HG03342 (cell line): ENCODE measurements around the gene MRPL55.

Experiments used
- ATAC-seq: cut with Tn5 transposase; IDR thresholded peaks from one replicate; pipeline ENCODE4 v1.9.1; 2021; ENCODE audit warnings: mild to moderate bottlenecking, moderate library complexity; ENCODE audit not compliant: unreplicated experiment

The MRPL55 gene

DNA sequence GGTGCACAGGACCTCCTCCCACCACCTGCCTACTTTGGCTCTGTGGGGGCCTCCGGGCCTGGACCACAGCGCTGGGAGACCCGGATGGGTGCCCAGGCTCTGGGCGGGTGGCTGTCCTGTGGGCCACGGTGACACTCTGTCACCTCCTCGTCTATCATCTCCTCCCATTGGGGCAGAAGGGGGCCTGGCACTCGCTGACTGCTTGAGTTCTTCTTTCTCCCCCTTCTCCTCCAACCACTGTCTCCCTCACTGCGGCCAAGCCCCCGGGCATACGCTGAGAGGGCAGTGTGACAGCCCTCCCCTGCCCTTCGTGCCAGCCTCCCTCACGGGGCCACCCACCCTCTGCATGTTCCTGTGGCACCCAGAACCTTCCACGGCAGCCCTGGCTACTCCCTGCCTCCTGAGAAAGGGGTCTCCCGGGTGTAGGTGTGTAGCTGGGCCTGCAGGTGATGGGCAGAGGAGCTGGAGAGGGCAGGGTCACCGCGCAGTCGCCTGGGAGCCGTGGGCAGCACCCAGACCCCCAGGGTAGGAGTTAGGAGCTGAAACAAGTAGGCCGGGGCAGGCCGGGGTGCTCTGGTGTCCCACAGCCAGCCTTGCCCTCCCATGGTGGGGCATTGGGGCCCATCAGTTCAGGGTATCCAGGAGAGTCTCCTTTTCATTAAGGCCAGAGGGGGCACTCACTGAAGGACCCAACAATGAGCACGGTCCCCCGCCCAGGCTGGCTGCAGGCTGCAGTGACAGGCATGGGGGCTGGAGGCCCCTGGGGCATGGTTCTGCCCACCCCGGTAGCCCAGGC is 35.8 kb downstream of the MRPL55 start:
- ATAC-seq: no peak

DNA sequence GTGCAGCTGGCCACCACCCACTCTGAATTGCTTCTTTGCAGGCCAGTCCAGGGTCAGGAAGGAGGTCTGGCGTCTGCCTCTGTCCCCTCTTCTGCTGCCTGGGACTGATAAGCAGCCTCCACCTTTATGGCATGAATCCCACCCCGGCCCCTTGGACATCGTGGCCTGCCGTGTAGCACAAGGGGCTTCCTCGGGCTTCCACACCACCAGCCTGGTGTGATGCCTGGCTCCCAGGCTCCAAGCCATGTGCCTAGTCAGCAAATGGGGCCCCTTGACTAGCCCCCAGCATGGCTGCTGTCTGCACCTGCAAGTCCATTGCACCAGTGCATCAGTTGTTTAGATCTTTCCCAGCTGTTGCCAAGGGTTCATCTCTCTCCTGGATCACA is 36.4 kb downstream of the MRPL55 start:
- no peak for ATAC-seq

DNA sequence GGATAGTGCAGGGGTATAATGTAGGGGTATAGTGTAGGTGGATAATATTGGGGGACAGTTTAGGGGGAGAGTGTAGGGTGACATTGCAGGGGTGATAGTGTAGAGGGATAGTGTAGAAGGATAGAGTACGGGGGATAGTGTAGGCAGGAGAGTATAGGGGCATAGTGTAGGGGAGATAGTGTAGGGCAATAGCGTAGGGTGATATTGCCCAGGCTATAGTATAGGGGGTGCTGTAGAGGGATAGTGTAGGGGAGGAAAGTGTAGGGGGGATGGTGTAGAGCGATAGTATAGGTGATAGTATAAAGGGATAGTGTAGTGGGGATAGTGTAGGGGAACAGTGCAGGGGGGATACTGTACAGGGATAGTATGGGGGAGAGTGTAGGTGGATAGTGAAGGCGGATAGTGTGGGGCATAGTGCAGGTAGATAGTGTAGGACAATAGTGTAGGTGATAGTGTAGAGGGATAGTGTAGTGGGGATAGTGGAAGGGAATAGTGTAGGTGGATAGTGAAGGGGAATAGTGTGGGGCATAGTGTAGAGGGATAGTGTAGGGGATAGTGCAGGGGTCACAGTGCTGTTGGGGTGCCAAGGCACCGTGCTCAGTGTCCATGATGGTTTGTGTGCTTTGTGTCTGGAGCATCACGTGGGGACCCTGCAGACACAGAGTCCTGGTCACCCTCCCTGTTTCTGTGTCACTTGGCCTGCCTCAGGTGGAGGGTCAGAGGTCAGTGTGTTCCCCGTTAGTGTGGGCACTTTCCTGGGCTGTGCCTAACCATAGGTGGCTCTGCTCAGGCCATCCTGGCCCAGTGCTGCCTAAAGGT is 37.1 kb downstream of the MRPL55 start:
- no peak for ATAC-seq

DNA sequence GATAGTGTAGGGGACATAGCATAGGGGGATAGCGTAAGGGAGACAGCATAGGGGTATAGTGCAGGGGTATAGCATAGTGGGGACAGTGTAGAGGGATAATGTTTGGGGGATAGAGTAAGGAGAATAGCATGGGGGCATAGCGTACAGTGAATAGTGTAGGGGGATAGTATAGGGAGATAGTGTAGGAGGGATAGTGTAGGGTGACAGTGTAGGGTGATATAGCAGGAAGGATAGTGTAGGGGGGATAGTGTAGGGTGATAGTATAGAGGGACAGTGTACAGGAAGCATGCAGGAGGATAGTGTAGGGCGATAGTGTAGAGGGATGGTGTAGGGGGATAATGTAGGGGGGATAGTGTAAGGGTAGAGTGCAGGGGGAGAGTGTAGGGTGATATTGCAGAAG is 38.2 kb downstream of the MRPL55 start:
- no peak for ATAC-seq

DNA sequence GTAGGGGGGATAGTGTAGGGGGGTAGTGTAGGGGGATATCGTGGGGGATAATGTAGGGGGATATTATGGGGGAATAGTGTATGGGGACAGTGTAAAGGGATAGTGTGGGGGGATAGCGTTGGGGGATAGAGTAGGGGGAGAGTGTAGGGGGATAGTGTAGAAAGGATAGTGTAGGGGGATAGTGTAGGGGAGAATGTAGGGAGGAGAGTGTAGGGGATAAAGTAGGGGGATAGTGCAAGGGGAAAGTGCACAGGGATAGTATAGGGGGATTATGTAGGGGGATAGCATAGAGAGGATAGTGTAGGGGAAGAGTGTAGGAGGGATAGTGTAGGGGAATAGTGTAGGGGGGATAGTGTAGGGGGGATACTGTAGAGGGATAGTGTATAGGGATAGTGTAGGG is 38.9 kb downstream of the MRPL55 start:
- no peak for ATAC-seq

DNA sequence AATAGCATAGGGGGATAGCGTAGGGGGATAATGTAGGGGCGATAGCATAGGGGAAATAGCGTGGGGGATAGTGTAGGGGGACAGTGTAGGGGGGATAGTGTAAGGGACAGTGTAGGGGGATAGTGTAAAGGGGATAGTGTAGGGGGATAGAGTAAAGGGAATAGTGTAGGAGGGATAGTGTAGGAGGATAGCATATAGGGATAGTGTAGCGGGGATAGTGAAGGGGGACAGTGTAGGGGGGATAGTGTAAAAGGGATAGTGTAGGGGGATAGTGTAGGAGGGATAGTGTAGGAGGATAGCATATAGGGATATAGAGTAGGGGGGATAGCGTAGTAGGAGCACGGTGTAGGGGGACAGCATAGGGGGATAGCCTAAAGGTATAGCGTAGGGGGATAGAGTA is 40.7 kb downstream of the MRPL55 start:
- ATAC-seq: no peak

DNA sequence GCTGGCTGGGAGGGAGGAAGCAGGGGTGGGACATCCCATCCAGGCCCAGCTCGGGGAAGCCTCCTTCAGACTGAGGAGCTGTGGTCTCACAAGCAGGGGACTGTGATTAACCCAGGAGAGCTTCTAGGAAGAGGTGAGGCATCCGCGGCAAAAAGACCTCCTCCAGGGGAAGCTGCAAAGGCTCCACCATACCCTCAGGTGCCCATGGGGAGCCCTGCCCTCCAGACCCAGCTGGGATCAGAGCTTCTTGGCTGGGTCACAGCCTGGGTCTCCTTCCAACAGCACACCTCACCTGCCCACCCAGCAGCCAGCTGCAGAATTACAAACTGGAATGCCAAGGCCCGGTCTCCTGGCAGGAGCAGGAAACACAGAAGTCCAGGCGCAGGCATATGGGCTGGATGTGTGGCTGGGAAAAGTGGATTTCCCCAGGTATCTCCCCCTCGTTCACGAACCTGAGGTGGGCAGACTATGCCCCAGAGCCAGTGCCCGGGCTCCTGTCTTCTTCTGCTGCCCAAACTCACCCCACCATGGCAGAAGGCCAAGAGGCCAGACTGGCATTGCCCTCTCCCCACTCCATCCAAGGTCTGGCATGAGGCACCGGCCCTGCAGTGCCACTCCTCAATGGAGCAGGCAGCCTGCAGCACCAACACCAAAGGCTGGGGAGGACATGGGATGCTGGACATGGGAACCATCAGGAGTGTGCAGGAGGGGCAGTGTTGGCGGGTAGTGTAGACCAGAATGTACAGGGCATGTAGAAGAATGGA is 42.0 kb downstream of the MRPL55 start:
- no peak for ATAC-seq

DNA sequence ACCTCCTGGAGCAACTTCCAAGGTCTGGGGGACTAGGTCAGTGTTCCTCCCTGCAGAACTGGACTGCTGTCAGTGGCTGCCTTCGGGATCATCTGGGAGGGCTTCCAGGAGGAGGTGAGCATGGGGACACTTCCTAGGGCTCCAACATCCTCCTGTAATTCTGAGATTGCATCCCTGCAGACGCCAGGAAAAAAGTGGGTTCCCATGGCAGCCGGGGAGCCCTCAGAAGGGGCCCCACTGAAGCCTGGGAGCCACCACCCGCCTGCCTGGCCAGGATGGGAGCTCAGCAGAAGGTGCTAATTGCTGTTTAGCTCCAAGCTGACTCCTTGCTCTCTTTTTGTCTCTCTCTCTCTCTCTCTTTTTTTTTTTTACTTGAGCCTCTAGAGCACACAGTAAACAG is 42.7 kb downstream of the MRPL55 start:
- ATAC-seq: no peak

DNA sequence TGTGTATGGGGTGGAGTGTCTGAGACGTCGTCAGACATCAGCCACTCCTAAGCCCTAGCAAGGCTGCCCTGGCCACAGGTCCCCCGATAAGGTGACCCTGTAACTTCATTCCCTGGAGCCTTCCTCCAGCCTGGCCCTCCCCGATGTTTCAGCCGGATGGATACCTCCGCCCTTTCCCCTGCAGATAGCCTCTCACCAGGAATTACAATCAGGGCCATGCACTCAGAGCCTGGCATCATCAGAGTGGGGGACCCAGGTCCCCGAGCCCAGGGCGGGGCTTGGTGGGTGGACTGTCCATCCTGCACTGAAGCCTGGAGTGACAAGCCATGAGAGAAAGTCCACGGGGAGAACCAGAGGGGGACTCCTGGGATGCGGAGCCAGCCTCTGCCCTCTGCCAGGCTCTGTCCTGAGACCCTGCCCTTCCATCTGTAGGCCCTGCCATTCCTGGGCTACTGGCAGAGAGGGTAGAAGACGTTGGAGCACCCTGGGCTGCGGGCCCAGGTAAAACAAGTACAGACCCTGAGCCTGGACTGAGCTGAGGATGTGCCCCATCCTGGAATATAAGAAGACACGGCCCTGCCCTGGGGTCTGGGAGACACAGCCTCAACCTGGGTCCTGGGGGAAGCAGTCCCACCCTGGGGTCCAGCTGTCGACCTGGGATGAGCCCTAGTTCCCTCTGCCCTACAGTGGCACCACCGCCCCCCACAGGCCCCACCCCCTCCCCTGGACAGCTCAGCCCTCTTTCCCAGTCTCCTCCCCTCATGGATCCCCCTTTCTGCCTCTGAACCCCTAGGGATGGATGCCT is 43.4 kb downstream of the MRPL55 start:
- no peak for ATAC-seq

DNA sequence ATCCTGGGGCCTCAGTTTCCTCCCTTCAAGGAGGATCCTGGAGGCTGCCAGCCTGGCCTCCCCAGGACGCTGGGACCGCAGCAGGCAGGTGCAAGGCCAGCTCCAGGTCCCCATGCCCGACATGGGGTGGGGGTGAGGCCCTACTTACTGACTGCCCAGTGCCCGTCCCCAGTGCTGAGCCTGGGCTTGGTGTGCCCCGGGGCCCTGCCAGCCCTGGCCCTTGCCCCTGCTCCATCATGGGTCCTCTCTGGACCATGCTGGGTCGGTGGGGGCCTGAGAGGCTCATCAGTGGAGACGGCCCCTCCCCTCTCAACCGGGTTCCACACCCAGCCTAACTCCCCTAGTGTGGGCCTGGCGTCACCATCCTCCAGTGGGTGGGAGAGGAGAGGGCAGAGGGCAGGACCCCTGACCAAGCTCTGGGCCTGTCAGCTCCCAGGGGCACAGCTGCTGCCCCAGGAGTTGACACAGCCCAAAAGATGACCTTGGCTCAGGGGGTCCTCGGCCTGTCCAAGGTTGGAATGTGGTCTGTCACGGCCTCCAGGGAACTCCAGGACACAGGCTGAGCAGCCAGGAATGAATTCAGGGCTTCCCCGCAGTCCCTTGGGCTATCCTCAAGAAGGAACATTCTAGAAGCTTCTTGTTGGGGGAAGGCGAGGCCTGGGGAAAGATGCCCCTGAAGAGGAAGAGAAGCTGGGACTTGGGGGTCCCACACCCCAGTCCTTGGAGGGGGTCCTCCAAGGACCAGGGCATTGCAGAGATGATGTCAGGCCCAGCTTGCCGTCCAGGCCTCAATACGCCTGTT is 44.2 kb downstream of the MRPL55 start:
- no peak for ATAC-seq

DNA sequence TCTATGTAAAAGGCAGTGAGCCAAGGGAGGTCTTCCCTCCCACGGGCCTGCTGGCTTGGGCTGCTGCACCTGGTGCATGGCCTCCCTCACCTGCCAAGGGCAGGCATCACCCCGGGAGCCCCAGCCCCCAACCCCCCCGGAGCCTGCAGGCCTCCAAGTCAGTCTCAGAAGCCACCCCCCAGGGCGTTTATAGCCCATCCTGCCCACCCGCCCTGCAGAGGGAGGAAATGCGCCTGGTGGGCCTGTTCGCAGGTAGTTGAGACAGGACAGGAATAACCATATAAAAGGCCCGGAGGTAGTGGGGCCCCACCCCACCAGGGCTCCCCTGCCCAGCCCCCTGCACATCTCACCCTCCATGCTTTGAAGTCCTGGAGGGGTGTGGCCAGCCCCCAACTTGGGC is 44.8 kb downstream of the MRPL55 start:
- ATAC-seq: no peak

DNA sequence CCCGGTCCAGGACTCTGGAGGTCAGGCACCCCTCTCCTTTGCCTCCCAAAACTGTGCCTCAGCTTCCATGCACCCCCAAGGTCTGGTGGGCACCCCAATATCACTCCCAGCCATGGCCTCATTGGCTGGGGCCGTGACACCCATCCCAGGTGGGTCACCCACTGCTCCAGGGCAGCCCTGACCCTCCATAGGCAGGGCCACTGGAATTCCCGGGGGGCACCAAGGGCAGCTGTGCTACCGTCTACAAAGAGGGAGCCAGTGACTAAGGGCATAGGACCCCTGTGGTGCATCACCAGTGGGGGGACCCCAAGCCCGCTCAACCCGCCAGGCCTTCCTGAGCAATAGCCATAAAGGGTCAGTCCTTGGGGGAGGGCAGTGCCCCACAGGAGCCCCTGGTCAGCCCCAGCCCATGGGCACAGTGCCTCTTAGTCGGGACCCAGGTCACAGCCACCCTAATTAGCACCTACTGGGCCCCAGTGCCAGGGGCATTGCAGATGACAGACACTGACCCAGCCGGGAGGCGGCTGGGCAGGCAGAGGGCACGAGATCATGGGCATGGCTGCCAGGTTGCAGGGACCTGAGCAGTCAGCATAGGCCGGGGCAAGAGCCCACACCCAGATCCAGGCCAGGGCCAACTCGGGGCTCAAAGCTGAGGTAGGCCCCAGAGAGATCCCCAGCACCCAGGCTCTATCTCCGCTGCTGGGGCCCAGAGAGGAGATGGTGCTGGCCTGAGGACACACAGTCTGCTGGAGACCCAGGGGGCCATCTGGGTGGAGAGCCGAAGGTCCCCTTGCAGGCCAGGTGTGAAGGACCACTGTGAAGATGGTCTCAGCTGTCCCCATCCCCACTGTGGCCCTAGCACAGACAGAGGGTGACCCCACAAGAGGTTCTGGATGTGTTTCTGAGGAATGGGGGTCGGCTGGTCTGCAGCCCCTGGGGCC is 45.6 kb downstream of the MRPL55 start:
- no peak for ATAC-seq

DNA sequence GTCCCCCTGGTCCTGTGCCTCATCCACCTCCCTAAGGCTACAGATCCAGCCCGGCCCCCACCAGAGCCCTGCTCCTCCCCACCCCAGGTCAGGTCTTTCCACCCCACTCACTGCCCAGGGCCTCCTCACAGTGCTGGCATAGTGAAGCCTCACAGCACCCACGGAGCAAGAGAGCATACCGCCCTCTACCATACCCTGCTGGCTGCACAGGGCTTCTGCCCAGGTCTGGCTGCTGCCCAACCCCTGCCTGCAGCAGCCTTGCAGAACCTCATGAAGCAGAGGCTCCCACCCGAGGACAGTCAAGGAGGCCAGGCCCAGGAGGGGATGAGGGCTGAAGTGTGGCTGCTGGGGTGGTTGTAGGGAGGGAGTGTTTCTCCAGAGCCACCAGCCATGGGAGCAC is 46.3 kb downstream of the MRPL55 start:
- ATAC-seq: no peak

DNA sequence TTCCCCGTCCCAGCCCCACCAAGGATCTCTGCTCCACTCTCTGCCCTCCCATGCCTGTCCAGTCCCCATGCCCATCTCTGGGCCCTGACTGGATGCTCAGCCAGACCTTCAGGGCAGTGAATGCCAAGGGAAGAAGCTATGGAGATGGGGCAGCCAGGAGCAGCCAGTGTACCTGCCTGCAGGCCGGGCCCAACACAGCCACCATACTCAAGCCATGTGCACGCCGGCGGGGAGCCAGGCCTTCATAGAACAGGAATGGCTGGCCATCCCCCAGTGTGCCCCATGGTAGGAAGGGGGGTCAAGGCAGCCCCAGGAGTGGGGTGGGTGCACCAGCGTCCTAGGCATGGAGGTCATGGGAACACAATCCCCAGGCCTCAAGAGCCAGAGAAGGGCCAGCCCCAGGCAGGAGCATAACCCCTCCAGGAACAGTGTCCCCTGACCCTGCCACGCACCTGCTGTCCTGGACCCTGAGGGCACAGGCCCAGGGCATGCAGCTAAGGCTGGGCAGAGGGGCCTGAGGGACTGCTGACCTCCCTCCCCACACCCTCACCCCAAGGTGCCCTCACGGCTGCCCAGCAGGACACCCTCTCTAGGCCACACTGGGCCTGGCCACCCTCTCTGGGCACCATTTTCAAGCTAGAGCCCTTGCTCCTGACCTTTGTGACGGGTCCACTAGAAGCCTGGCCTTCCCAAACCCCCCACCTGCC is 46.9 kb downstream of the MRPL55 start:
- ATAC-seq: no peak

DNA sequence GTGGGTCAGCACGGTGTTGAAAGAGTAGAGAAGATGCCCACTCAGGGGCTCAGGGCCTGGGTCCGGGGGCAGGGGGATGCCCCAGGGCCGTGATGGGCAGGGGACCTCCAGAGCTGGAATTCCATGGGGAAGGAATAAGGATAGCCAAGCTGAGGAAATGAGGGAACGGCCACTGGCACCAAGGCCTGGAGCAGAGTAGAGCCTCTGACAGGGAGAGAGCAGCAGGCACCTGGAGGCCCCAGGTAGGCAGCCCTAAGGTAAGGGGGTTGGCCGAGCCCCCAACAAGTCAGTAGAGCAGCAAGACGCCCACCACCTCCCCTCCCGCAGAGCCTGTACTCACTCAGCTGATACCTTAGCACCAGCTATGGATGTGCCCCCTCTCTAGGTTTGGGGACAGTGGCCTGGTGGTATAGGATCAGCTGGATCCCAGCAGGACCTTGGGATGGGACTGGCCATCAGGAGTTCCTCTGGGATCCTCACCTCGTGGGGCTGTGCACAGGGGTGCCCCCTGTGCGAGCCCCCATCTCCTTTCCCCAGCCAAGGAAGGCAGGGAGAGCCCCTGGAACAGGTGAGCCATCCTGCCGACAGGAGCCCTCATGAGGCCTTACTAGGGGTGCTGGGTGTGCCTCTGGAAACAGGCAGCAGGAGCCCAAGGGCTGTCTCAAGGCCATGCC is 47.6 kb downstream of the MRPL55 start:
- no peak for ATAC-seq

DNA sequence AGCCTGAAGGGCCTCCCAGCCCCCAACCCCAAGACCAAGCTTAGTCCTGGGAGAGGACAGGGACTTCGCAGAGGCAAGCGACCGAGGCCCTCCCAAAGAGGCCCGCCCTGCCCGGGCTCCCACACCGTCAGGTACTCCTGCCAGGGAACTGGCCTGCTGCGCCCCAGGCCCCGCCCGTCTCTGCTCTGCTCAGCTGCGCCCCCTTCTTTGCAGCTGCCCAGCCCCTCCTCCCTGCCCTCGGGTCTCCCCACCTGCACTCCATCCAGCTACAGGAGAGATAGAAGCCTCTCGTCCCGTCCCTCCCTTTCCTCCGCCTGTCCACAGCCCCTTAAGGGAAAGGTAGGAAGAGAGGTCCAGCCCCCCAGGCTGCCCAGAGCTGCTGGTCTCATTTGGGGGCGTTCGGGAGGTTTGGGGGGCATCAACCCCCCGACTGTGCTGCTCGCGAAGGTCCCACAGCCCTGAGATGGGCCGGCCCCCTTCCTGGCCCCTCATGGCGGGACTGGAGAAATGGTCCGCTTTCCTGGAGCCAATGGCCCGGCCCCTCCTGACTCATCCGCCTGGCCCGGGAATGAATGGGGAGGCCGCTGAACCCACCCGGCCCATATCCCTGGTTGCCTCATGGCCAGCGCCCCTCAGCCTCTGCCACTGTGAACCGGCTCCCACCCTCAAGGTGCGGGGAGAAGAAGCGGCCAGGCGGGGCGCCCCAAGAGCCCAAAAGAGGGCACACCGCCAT is 48.5 kb downstream of the MRPL55 start:
- no peak for ATAC-seq
